Measurements from ENCODE around the gene CDKAL1. TPM values are rescaled to one million over a fixed set of nuclear protein-coding genes. Genes with fewer than 3 reads are reported as not detected.

CDKAL1 gene
- total and polyA plus RNA-seq, 9 of the 15 experiments (the other 6 are each of a cell fraction or from before 2014, with no cell fraction given), result 11.2 to 36.3 (median 20.1) TPM

DNA sequence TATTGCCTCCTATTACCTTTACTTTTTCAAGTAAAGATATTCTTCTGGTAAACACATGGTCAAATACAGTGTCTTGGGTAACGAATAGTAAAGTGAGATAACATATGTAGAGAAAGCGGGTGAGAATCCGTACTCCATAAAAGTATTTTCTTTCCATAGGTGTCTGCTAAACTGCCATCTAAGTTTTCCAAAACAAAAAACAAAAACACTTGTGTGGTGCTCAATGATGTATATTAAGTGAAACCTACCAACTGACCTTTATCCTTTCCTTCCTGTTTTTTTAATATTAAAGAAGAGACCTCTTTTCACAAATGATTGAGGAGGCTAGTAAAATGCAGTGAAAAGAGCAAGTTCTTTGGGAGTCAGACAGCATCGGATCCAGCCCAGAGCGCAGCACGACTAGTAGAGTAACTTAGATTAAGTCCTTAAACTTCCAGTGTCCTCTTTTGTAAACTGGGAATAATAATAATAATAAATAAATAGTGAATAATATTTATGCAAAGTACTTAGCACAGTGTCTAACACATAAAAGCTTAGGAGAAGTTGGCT is 437 bp upstream of the CDKAL1 start (continued):
- no peak for TF ChIP-seq NR2C2 (CRISPR knock-in tag; IDR thresholded peaks at IDR 0.05)
- peak; percentile 23; the same call in 1 of the 2 replicates for TF ChIP-seq NR2C2 (tag; IDR thresholded peaks at IDR 0.05)
- 0 out of 4 replicates have a peak, but pooled peaks of 1 of the 2 experiments have one; percentile 15 for TF ChIP-seq ARNT (IDR thresholded peaks at IDR 0.05)
- TF ChIP-seq SRF (CRISPR knock-in tag; IDR thresholded peaks at IDR 0.05), result no peak

DNA sequence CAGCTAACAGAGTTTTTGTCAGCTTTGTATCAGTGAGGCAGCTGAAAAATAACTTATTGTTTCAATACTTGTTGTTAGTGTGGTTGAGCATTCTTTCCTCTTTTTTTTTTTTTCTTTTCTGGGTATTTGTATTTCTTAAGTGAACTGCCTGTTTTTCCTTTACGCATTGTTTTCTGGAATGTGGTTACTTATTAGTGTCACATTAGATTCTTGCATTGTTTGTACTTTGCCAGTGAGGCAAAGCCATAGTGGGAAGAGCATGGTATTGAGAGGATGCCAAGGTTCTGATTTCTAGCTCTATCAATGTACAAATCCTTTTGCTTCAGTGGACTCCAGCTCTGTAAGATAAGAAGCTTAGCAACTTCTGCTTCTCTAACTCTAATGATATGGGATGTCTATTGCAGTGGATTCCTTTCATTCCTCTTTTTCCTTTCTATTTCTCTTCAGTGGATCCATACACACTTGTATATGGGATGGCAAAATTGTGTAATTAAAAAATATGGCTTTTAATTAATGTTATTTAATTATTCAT is 3.9 kb downstream of the CDKAL1 start:
- WGBS (ENCODE audit: insufficient coverage, low coverage, missing lambda C conversion rate), result 93% methylated on average over 1 of the region's 1 CpG
- in situ Hi-C loops (cut with MboI) (loop anchor here (10.0 kb wide), 1 partner anchor 443 kb away; no protein-coding TSS in a partner anchor), intact Hi-C loops (cut with micrococcal nuclease) (no loop called here)
- CTCF ChIA-PET (ENCODE audit: low intra/inter-chr PET ratio), result no interaction called here
- peaks cover 75% of the 10 kb centered on the region for H3K79me2 ChIP-seq (ENCODE audit: control insufficient read depth, insufficient read depth, low read length)
- no peak for FAIRE-seq
- H4K20me1 ChIP-seq (replicated peaks; ENCODE audit: control insufficient read depth, insufficient read depth, low read length), result 0 out of 2 replicates have a peak, but pooled peaks cover 4% of the 10 kb centered on the region
- DNase-seq (ENCODE audit: extremely low read depth in 1 of 4, low spot score in 3 of 4), result no peak
- peaks cover 7 to 16% of the 10 kb centered on the region in 2 experiments; a peak in 3 of 5 replicates for H3K4me1 ChIP-seq (replicated peaks in 1 of 2; ENCODE audit: control insufficient read depth in 2 of 2, insufficient read depth in 2 of 2, low read length in 2 of 2)
- H2AFZ ChIP-seq (ENCODE audit: low read depth, low read length), result no peak overlapping the region
- no peak overlapping the region for H3K27ac ChIP-seq (ENCODE audit: extremely low read depth, low read depth, low read length)
- no peak overlapping the region for H3K4me3 ChIP-seq
- H3K9me3 ChIP-seq (replicated peaks; ENCODE audit: control insufficient read depth, insufficient read depth, low read depth, low read length), result 0 out of 2 replicates have a peak, but pooled peaks cover 2% of the 10 kb centered on the region
- peaks cover 61% of the 10 kb centered on the region for H3K36me3 ChIP-seq (ENCODE audit: control insufficient read depth, insufficient read depth, low read length)
- POLR2A ChIA-PET, result interaction anchor here (0.7 to 0.9 kb wide), 2 partner anchors 247 to 589 kb away, joined by 3 to 5 read pairs; no protein-coding TSS in a partner anchor
- H3K27me3 ChIP-seq (ENCODE audit: control insufficient read depth in 2 of 2, insufficient read depth in 2 of 2, low read length in 2 of 2), result no peaks in the 10 kb centered on the region
- H3K9ac ChIP-seq (ENCODE audit: insufficient read depth in 1 of 2, low read depth in 2 of 2, low read length in 2 of 2), result no peak overlapping the region
- BruUV-seq (replicated peaks), result no TSS peak
- ATAC-seq, result no peak
- H3K4me2 ChIP-seq (ENCODE audit: insufficient read depth, low read length), result no peak overlapping the region; the same call in 1 of the 2 replicates
- H3K9me1 ChIP-seq (ENCODE audit: control insufficient read depth, insufficient read depth, low read length), result no peaks in the 10 kb centered on the region
- no peak for TF ChIP-seq PTBP1 (IDR thresholded peaks at IDR 0.05; ENCODE audit: low read depth, low read length)
- TF ChIP-seq CBFA2T3 (IDR thresholded peaks at IDR 0.05), result peak; percentile 66
- no peak for TF ChIP-seq KLF16 (IDR thresholded peaks at IDR 0.05)
- TF ChIP-seq CBFA2T2 (conservative IDR thresholded peaks at IDR 0.05), result peak; percentile 20
- no peak for TF ChIP-seq TBL1XR1 (IDR thresholded peaks at IDR 0.05; ENCODE audit: low read length in 2 of 2)
- no peak for TF ChIP-seq HNRNPL (IDR thresholded peaks at IDR 0.05; ENCODE audit: low read depth, low read length)
- TF ChIP-seq NFXL1 (CRISPR knock-in tag; IDR thresholded peaks at IDR 0.05), result no peak
- TF ChIP-seq TEAD4 (IDR thresholded peaks at IDR 0.05; ENCODE audit: low read length), result 0 out of 2 replicates have a peak, but pooled peaks have one; percentile 22
- TF ChIP-seq TEAD4 (CRISPR knock-in tag; IDR thresholded peaks at IDR 0.05; ENCODE audit: borderline replicate concordance), result no peak
- TF ChIP-seq, protein P1, sequence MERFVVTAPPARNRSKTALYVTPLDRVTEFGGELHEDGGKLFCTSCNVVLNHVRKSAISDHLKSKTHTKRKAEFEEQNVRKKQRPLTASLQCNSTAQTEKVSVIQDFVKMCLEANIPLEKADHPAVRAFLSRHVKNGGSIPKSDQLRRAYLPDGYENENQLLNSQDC (CRISPR knock-in tag; IDR thresholded peaks at IDR 0.05), result no peak
- 0 out of 2 replicates have a peak, but pooled peaks have one; percentile 33 for TF ChIP-seq TSC22D4 (tag; IDR thresholded peaks at IDR 0.05)
- no peak for TF ChIP-seq NELFE (IDR thresholded peaks at IDR 0.05; ENCODE audit: insufficient read depth, insufficient read length)
- no peak for TF ChIP-seq STAT5A (IDR thresholded peaks at IDR 0.05; ENCODE audit: borderline replicate concordance, low read length)
- TF ChIP-seq PHF20 (IDR thresholded peaks at IDR 0.05; ENCODE audit: partially characterized antibody), result no peak
- TF ChIP-seq, protein P2, sequence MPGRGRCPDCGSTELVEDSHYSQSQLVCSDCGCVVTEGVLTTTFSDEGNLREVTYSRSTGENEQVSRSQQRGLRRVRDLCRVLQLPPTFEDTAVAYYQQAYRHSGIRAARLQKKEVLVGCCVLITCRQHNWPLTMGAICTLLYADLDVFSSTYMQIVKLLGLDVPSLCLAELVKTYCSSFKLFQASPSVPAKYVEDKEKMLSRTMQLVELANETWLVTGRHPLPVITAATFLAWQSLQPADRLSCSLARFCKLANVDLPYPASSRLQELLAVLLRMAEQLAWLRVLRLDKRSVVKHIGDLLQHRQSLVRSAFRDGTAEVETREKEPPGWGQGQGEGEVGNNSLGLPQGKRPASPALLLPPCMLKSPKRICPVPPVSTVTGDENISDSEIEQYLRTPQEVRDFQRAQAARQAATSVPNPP (IDR thresholded peaks at IDR 0.05; ENCODE audit: borderline replicate concordance, insufficient read depth, insufficient read length), result no peak
- TF ChIP-seq ZNF197 (CRISPR knock-in tag; IDR thresholded peaks at IDR 0.05; ENCODE audit: low read depth), result no peak

Data from K562 (cell line).